HG03432 (cell line): Measurements from ENCODE around the gene MAN1A2.

Experiments
- ATAC-seq: cut with Tn5 transposase; IDR thresholded peaks from one replicate; pipeline ENCODE4 v1.9.1; 2021; ENCODE audit warnings: mild to moderate bottlenecking, moderate library complexity; ENCODE audit not compliant: unreplicated experiment

The MAN1A2 gene

GRCh38 chr1:117359561-117360289 lies 7.5 kb upstream of the MAN1A2 start:
- no peak for ATAC-seq

GRCh38 chr1:117362986-117363385 lies 4.3 kb upstream of the MAN1A2 start:
- no peak for ATAC-seq

- ATAC-seq: no peak
These were observed 3.6 kb upstream of the MAN1A2 start for GRCh38 chr1:117363571-117364048.

GRCh38 chr1:117364240-117364639 lies 3.0 kb upstream of the MAN1A2 start:
- ATAC-seq: no peak

GRCh38 chr1:117365350-117366176 lies 1.7 kb upstream of the MAN1A2 start:
- ATAC-seq: no peak

- ATAC-seq: peak; percentile 47
These were observed 838 bp upstream of the MAN1A2 start for GRCh38 chr1:117366177-117367045.

GRCh38 chr1:117368116-117369108 lies 1.2 kb downstream of the MAN1A2 start:
- peak; percentile 15 for ATAC-seq

GRCh38 chr1:117370071-117370470 lies 2.8 kb downstream of the MAN1A2 start:
- ATAC-seq: no peak

GRCh38 chr1:117370509-117370908 lies 3.3 kb downstream of the MAN1A2 start:
- ATAC-seq: no peak

- ATAC-seq: no peak
These were observed 4.3 kb downstream of the MAN1A2 start for GRCh38 chr1:117371441-117372151.

GRCh38 chr1:117372863-117373412 lies 5.7 kb downstream of the MAN1A2 start:
- no peak for ATAC-seq

GRCh38 chr1:117373932-117374331 lies 6.7 kb downstream of the MAN1A2 start:
- ATAC-seq: no peak

- ATAC-seq: no peak
These were observed 8.1 kb downstream of the MAN1A2 start for GRCh38 chr1:117375327-117375726.

- no peak for ATAC-seq
These were observed 19.9 kb downstream of the MAN1A2 start for GRCh38 chr1:117387060-117387633.

GRCh38 chr1:117388328-117388727 lies 21.1 kb downstream of the MAN1A2 start:
- ATAC-seq: no peak

- no peak for ATAC-seq
These were observed 22.0 kb downstream of the MAN1A2 start for GRCh38 chr1:117389284-117389683.

GRCh38 chr1:117389779-117390178 lies 22.5 kb downstream of the MAN1A2 start:
- ATAC-seq: no peak

- no peak for ATAC-seq
These were observed 25.5 kb downstream of the MAN1A2 start for GRCh38 chr1:117392771-117393170.

- no peak for ATAC-seq
These were observed 28.8 kb downstream of the MAN1A2 start for GRCh38 chr1:117396074-117396473.
